Measurements from ENCODE around the gene MBD1. TPM values are rescaled to one million over a fixed set of nuclear protein-coding genes. Genes with fewer than 3 reads are reported as not detected.
"Not testable (repeated sequence)": the region's sequence is repeated elsewhere in the genome, so short reads cannot be mapped to it uniquely, and the experiment has no call there.

Gene MBD1
- total and polyA plus RNA-seq, 2 experiments from 2014 or later, result 53.1 to 54.2 TPM

DNA sequence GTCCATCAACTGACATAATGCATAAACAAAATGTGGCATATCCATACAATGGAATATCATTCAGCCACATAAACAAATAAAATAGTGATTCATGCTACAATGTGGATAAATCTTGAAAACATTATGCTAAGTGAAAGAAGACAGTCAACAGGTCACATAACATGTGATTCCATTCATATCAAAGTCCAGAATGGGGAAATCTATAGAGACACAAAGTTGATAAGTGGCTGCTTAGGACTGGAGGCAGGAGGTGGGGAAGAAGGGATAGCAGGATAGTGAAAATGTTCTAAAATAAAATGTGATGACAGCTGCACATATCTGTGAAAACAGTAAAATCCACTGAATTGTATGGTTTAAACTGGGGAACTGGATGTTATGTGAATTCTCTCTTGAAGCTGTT is 33.8 kb downstream of the MBD1 start:
- no peak overlapping the region for H2AFZ ChIP-seq
- no peaks in the 10 kb centered on the region for H3K9me3 ChIP-seq (ENCODE audit: low read depth)
- no peaks in the 10 kb centered on the region for H3K36me3 ChIP-seq (replicated peaks; ENCODE audit: insufficient read depth, low read depth)
- no peaks in the 10 kb centered on the region for H4K20me1 ChIP-seq (ENCODE audit: insufficient read depth, poor library complexity, severe bottlenecking)
- no peaks in the 10 kb centered on the region for H3K79me2 ChIP-seq
- TF ChIP-seq CTCF (IDR thresholded peaks at IDR 0.05; ENCODE audit: poor library complexity) (no peak), EZH2phosphoT487 (IDR thresholded peaks at IDR 0.05; ENCODE audit: low read depth, severe bottlenecking, unreplicated experiment) (no peak), EZH2 (IDR thresholded peaks at IDR 0.05; ENCODE audit: borderline replicate concordance) (no peak)
- H3K27ac ChIP-seq, result no peak overlapping the region
- H3K4me3 ChIP-seq, result no peak overlapping the region
- no peaks in the 10 kb centered on the region for H3K4me1 ChIP-seq (ENCODE audit: insufficient read depth)
- no peak overlapping the region for H3K4me2 ChIP-seq
- H3K27me3 ChIP-seq, result no peaks in the 10 kb centered on the region
- no peaks in the 10 kb centered on the region for H3K9me2 ChIP-seq (replicated peaks; ENCODE audit: insufficient read depth)
- DNase-seq (ENCODE audit: low spot score), result no peak

GRCh38 chr18:50241768-50242167 is 39.6 kb downstream of the MBD1 start:
- not testable (repeated sequence) for H4K20me1 ChIP-seq (ENCODE audit: insufficient read depth, poor library complexity, severe bottlenecking); H3K4me2 ChIP-seq; H3K36me3 ChIP-seq (replicated peaks; ENCODE audit: insufficient read depth, low read depth); H3K4me3 ChIP-seq; H3K27ac ChIP-seq; H3K27me3 ChIP-seq; DNase-seq (ENCODE audit: low spot score); H3K4me1 ChIP-seq (ENCODE audit: insufficient read depth); H3K9me2 ChIP-seq (replicated peaks; ENCODE audit: insufficient read depth); H3K79me2 ChIP-seq; H3K9me3 ChIP-seq (ENCODE audit: low read depth); H2AFZ ChIP-seq
- WGBS (ENCODE audit: low lambda C conversion rate, missing lambda C conversion rate), result 73% methylated on average over 8 of the region's 8 CpGs

DNA sequence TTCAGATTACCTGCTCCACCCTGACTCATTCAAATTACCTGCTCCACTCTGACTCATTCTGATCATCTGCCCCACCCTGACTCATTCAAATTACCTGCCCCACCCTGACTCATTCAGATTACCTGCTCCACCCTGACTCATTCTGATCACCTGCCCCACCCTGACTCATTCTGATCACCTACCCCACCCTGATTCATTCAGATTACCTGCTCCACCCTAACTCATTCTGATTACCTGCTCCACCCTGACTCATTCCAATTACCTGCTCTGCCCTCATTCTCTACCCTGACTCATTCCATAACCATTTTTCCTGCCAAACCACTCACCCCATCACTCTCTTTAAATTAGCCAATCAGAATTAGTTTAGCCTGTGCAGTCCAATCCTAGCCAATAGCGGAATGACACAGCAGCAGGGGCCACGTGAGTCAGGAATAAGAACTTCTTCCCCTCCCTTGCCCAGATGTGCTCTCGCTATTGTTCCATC is 41.2 kb downstream of the MBD1 start:
- peak; percentile 8 for DNase-seq (ENCODE audit: low spot score)
- no peaks in the 10 kb centered on the region for H3K36me3 ChIP-seq (replicated peaks; ENCODE audit: insufficient read depth, low read depth)
- no peak overlapping the region for H3K4me3 ChIP-seq
- H3K27ac ChIP-seq, result no peak overlapping the region
- no peaks in the 10 kb centered on the region for H3K9me2 ChIP-seq (replicated peaks; ENCODE audit: insufficient read depth)
- H3K9me3 ChIP-seq (ENCODE audit: low read depth), result no peaks in the 10 kb centered on the region
- H3K4me1 ChIP-seq (ENCODE audit: insufficient read depth), result no peaks in the 10 kb centered on the region
- 96% methylated on average over 3 of the region's 3 CpGs for WGBS (ENCODE audit: low lambda C conversion rate, missing lambda C conversion rate)
- H2AFZ ChIP-seq, result no peak overlapping the region
- no peak overlapping the region for H3K4me2 ChIP-seq
- H3K27me3 ChIP-seq, result no peaks in the 10 kb centered on the region
- no peaks in the 10 kb centered on the region for H3K79me2 ChIP-seq
- no peaks in the 10 kb centered on the region for H4K20me1 ChIP-seq (ENCODE audit: insufficient read depth, poor library complexity, severe bottlenecking)
- TF ChIP-seq CTCF (IDR thresholded peaks at IDR 0.05; ENCODE audit: poor library complexity) (no peak), EZH2phosphoT487 (IDR thresholded peaks at IDR 0.05; ENCODE audit: low read depth, severe bottlenecking, unreplicated experiment) (no peak), EZH2 (IDR thresholded peaks at IDR 0.05; ENCODE audit: borderline replicate concordance) (no peak)

DNA sequence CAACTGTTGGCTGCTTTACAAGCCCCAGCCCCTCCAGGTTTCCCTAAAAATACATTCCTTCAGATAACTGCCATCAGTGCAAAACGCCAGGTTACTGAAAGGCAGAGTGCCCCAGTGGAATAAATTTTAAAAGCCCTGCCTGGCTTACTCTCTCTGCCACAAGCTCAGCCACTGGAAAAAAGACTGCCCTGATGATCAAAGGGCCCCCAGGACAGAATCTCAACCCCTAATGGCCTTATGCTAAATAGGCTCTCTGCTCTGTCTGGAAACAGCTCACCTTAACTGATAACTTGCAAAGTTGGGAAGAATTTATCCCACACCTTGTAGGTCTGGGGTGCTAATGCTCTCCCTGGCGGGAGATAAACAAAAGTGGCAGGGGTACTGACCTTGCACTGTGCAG is 48.9 kb downstream of the MBD1 start:
- Histone ChIP-seq H3K9me2 (replicated peaks; ENCODE audit: insufficient read depth) (no peaks in the 10 kb centered on the region), H3K27me3 (no peaks in the 10 kb centered on the region), H3K9me3 (ENCODE audit: low read depth) (no peaks in the 10 kb centered on the region), H3K27ac (no peak overlapping the region), H4K20me1 (ENCODE audit: insufficient read depth, poor library complexity, severe bottlenecking) (no peaks in the 10 kb centered on the region), H3K4me2 (no peak overlapping the region), H3K4me3 (no peak overlapping the region), H3K4me1 (ENCODE audit: insufficient read depth) (no peaks in the 10 kb centered on the region), H3K36me3 (replicated peaks; ENCODE audit: insufficient read depth, low read depth) (no peaks in the 10 kb centered on the region), H2AFZ (no peak overlapping the region), H3K79me2 (no peaks in the 10 kb centered on the region)
- no peak for DNase-seq (ENCODE audit: low spot score)
- no peak for TF ChIP-seq CTCF (IDR thresholded peaks at IDR 0.05; ENCODE audit: poor library complexity)
- no peak for TF ChIP-seq EZH2 (IDR thresholded peaks at IDR 0.05; ENCODE audit: borderline replicate concordance)
- no peak for TF ChIP-seq EZH2phosphoT487 (IDR thresholded peaks at IDR 0.05; ENCODE audit: low read depth, severe bottlenecking, unreplicated experiment)
- WGBS (ENCODE audit: low lambda C conversion rate, missing lambda C conversion rate), result 53% methylated on average over 2 of the region's 2 CpGs
